A549 (cell line): Measurements from ENCODE around the gene CXADR.

Source experiments
- CBX8 ChIP-seq: fragments of 200-600 bp; sonication (generic); IDR thresholded peaks from 2 replicates; pipeline ENCODE4 v1.6.1; 2016
- CHD2 ChIP-seq: fragments of 150-350 bp; IDR thresholded peaks from 2 replicates; pipeline ENCODE4 v1.6.1; 2014; ENCODE audit warnings: low read length; ENCODE audit not compliant: partially characterized antibody
- CTCF ChIP-seq: fragments of >200 bp; sonication (Bioruptor Twin); formaldehyde crosslinking; IDR thresholded peaks from 3 replicates; pipeline ENCODE4 v1.5.1; 2016
- HOXA7 ChIP-seq: fragments of 250-450 bp; sonication (Bioruptor Pico); IDR thresholded peaks from 2 replicates; pipeline ENCODE4 v1.5.0; 2020; ENCODE audit warnings: mild to moderate bottlenecking, moderate library complexity
- POLR2A ChIP-seq: IDR thresholded peaks from 2 replicates; pipeline ENCODE4 v1.6.1; 2012; ENCODE audit warnings: mild to moderate bottlenecking, low read length
- REST ChIP-seq: fragments of 200-600 bp; sonication (generic); IDR thresholded peaks from 2 replicates; pipeline ENCODE4 v1.6.1; 2016; ENCODE audit warnings: antibody characterized with exemption, mild to moderate bottlenecking, moderate library complexity
- RNF2 ChIP-seq: fragments of 200-600 bp; sonication (generic); IDR thresholded peaks from 2 replicates; pipeline ENCODE4 v1.6.1; 2016; ENCODE audit warnings: low read depth, mild to moderate bottlenecking, antibody characterized with exemption, moderate library complexity, borderline replicate concordance
- TF ChIP-seq, protein P1 (sequence below): fragments of 450-650 bp; IDR thresholded peaks from 2 replicates; pipeline ENCODE4 v1.6.1; 2014; ENCODE audit warnings: antibody characterized with exemption
- TF ChIP-seq, protein P2 (sequence below): IDR thresholded peaks from 2 replicates; pipeline ENCODE4 v1.6.1; 2012

- TF ChIP-seq, protein P1, sequence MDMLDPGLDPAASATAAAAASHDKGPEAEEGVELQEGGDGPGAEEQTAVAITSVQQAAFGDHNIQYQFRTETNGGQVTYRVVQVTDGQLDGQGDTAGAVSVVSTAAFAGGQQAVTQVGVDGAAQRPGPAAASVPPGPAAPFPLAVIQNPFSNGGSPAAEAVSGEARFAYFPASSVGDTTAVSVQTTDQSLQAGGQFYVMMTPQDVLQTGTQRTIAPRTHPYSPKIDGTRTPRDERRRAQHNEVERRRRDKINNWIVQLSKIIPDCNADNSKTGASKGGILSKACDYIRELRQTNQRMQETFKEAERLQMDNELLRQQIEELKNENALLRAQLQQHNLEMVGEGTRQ: no peak
- TF ChIP-seq CTCF (no peak), CHD2 (no peak), RNF2 (no peak), CBX8 (no peak), POLR2A (no peak), REST (no peak), HOXA7 (CRISPR knock-in tag) (no peak)
- TF ChIP-seq, protein P2, sequence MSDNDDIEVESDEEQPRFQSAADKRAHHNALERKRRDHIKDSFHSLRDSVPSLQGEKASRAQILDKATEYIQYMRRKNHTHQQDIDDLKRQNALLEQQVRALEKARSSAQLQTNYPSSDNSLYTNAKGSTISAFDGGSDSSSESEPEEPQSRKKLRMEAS: no peak
These were observed 85.6 kb downstream of the CXADR start for GRCh38 chr21:17598437-17598836.
